DMS53 treated with DMSO at 0.1 percent for 48 hours (cell line): ENCODE data around the gene SCCPDH.
"Not testable (repeated sequence)": the region's sequence is repeated elsewhere in the genome, so short reads cannot be mapped to it uniquely, and the experiment has no call there.

Source experiments
- DNase-seq: peaks from one replicate; lab custom pipeline; 2025; ENCODE audit not compliant: unreplicated experiment; lab: John Stamatoyannopoulos, UW

The SCCPDH gene

GRCh38 chr1:246703581-246703980 is 20.6 kb upstream of the SCCPDH start:
- DNase-seq: no peak

- DNase-seq: no peak
Measured at GRCh38 chr1:246705368-246705767, 18.8 kb upstream of the SCCPDH start.

GRCh38 chr1:246708166-246708565 is 16.0 kb upstream of the SCCPDH start:
- no peak for DNase-seq

- DNase-seq: no peak
Measured at GRCh38 chr1:246709196-246709595, 15.0 kb upstream of the SCCPDH start.

- no peak for DNase-seq
Measured at GRCh38 chr1:246709835-246710234, 14.4 kb upstream of the SCCPDH start.

GRCh38 chr1:246711548-246712003 is 12.6 kb upstream of the SCCPDH start:
- no peak for DNase-seq

- not testable (repeated sequence) for DNase-seq
Measured at GRCh38 chr1:246712428-246712827, 11.8 kb upstream of the SCCPDH start.

- not testable (repeated sequence) for DNase-seq
Measured at GRCh38 chr1:246719361-246719760, 4.8 kb upstream of the SCCPDH start.

- DNase-seq: not testable (repeated sequence)
Measured at GRCh38 chr1:246720814-246721213, 3.4 kb upstream of the SCCPDH start.

GRCh38 chr1:246722720-246723119 is 1.5 kb upstream of the SCCPDH start:
- DNase-seq: no peak

- peak; percentile 52 for DNase-seq
Measured at GRCh38 chr1:246724731-246725095, 504 bp downstream of the SCCPDH start.

GRCh38 chr1:246725191-246725590 is 982 bp downstream of the SCCPDH start:
- DNase-seq: no peak

- DNase-seq: no peak
Measured at GRCh38 chr1:246726255-246726679, 2.1 kb downstream of the SCCPDH start.

- no peak for DNase-seq
Measured at GRCh38 chr1:246726881-246727280, 2.7 kb downstream of the SCCPDH start.

- DNase-seq: no peak
Measured at GRCh38 chr1:246727594-246727993, 3.4 kb downstream of the SCCPDH start.

GRCh38 chr1:246728311-246728710 is 4.1 kb downstream of the SCCPDH start:
- no peak for DNase-seq

- DNase-seq: not testable (repeated sequence)
Measured at GRCh38 chr1:246729040-246729439, 4.8 kb downstream of the SCCPDH start.

GRCh38 chr1:246730839-246731238 is 6.6 kb downstream of the SCCPDH start:
- DNase-seq: no peak

GRCh38 chr1:246731873-246732272 is 7.7 kb downstream of the SCCPDH start:
- DNase-seq: not testable (repeated sequence)

- DNase-seq: no peak
Measured at GRCh38 chr1:246733704-246734103, 9.5 kb downstream of the SCCPDH start.

- no peak for DNase-seq
Measured at GRCh38 chr1:246734866-246735265, 10.7 kb downstream of the SCCPDH start.

- no peak for DNase-seq
Measured at GRCh38 chr1:246735735-246736134, 11.5 kb downstream of the SCCPDH start.

GRCh38 chr1:246742396-246742795 is 18.2 kb downstream of the SCCPDH start:
- DNase-seq: no peak

GRCh38 chr1:246746155-246746554 is 21.9 kb downstream of the SCCPDH start:
- DNase-seq: not testable (repeated sequence)
